ENCODE measurements around the gene NXPE4. TPM values are rescaled to one million over a fixed set of nuclear protein-coding genes. Genes with fewer than 3 reads are reported as not detected.

Gene NXPE4
- total RNA-seq, 1 experiment from 2014 or later = not detected

GRCh38 chr11:114587398-114587953 lies 8.1 kb downstream of the NXPE4 start:
- Histone ChIP-seq H3K23me2 (ENCODE audit: insufficient read length, low read depth, low read length, poor library complexity, severe bottlenecking) (no peaks in the 10 kb centered on the region), H2AK5ac (ENCODE audit: insufficient read length, low read length) (no peak overlapping the region), H3K79me2 (ENCODE audit: insufficient read depth, low read length) (no peaks in the 10 kb centered on the region), H2AFZ (ENCODE audit: low read length) (no peak overlapping the region), H3K27ac (ENCODE audit: insufficient read length, low read depth, low read length) (no peak overlapping the region), H3K79me1 (ENCODE audit: insufficient read depth, low read depth, low read length, poor library complexity, severe bottlenecking) (no peaks in the 10 kb centered on the region), H2BK15ac (ENCODE audit: low read depth, low read length) (no peak overlapping the region), H3K18ac (ENCODE audit: insufficient read length, low read depth, low read length) (no peak overlapping the region), H4K20me1 (ENCODE audit: control insufficient read depth, insufficient read depth, insufficient read length) (no peaks in the 10 kb centered on the region), H4K5ac (ENCODE audit: insufficient read length, low read depth, low read length) (no peak overlapping the region), H3K4me1 (ENCODE audit: insufficient read depth, low read length) (no peaks in the 10 kb centered on the region), H3T11ph (ENCODE audit: low read length) (no peak overlapping the region), H2BK12ac (ENCODE audit: insufficient read length, low read depth, low read length) (no peak overlapping the region), H3K23ac (ENCODE audit: insufficient read length, low read depth, low read length) (no peak overlapping the region), H3K56ac (ENCODE audit: insufficient read length, low read depth, low read length) (no peak overlapping the region), H3K27me3 (ENCODE audit: insufficient read depth, low read length) (no peaks in the 10 kb centered on the region), H3K9ac (ENCODE audit: extremely low read depth, insufficient read length, low read length) (no peak overlapping the region), H3K4ac (ENCODE audit: low read depth, low read length) (no peak overlapping the region), H3K14ac (ENCODE audit: insufficient read depth, low read length) (no peak overlapping the region), H3K9me3 (ENCODE audit: control insufficient read depth, low read depth, low read length) (peaks cover 21% of the 10 kb centered on the region), H2BK20ac (ENCODE audit: low read depth, low read length, poor library complexity, severe bottlenecking) (no peak overlapping the region), H4K91ac (ENCODE audit: insufficient read length, low read depth, low read length) (no peak overlapping the region), H3K4me2 (ENCODE audit: insufficient read depth, insufficient read length, low read length) (no peak overlapping the region), H2BK5ac (ENCODE audit: insufficient read length, low read length) (no peak overlapping the region), H2BK120ac (ENCODE audit: low read depth, low read length, poor library complexity, severe bottlenecking) (no peak overlapping the region), H4K8ac (replicated peaks; ENCODE audit: insufficient read length, low read depth, low read length) (no peak overlapping the region)
- Mint-ChIP-seq H3K27ac (no peak overlapping the region), H3K4me3 (no peak overlapping the region), H3K27me3 (ENCODE audit: low read depth) (no peaks in the 10 kb centered on the region; the same call in 1 of the 2 replicates), H3K36me3 (ENCODE audit: insufficient read depth in 1 of 3, low read depth in 3 of 3) (peaks cover 22 to 44% (median 26%) of the 10 kb centered on the region in 3 experiments), H3K9me3 (peaks cover 45 to 49% of the 10 kb centered on the region in 2 experiments), H3K4me1 (peaks cover 3 to 5% of the 10 kb centered on the region in 2 experiments; a peak in 2 of 4 replicates)
- no peak for TF ChIP-seq CTCF (conservative IDR thresholded peaks at IDR 0.05)
- no peak for DNase-seq
- no CpG with 5 or more reads among the region's 3 CpGs for WGBS (ENCODE audit: extremely low coverage, insufficient read length, low lambda C conversion rate)
